Fibroblast of villous mesenchyme (primary cell): ENCODE results near the gene C17orf78. TPM values are rescaled to one million over a fixed set of nuclear protein-coding genes. Genes with fewer than 3 reads are reported as not detected.
"Not testable (repeated sequence)": the region's sequence is repeated elsewhere in the genome, so short reads cannot be mapped to it uniquely, and the experiment has no call there.

Experiments
- DNase-seq: peaks from one replicate; pipeline ENCODE4 v3.0.0-alpha.2; 2010; ENCODE audit warnings: low read depth
- H3K4me3 ChIP-seq: 2 replicates; pipeline ENCODE4 v1.5.1; 2011; ENCODE audit warnings: low read depth, mild to moderate bottlenecking, low read length
- CTCF ChIP-seq: IDR thresholded peaks from 2 replicates; pipeline ENCODE4 v1.5.1; 2012; ENCODE audit warnings: low read depth, mild to moderate bottlenecking, low read length; ENCODE audit not compliant: insufficient read depth
- total RNA-seq: library from RNA; depleted of rRNA; stranded (reverse); fragments of >200 nt; gene quantifications from 2 replicates; pipeline ENCODE4 v1.2.3, GENCODE V29; 2012

C17orf78 gene
- total RNA-seq, 1 donor: not detected

GRCh38 chr17:37440424-37440823 lies 64.6 kb downstream of the C17orf78 start:
- no peak overlapping the region for H3K4me3 ChIP-seq
- TF ChIP-seq CTCF: no peak
- DNase-seq: no peak

- H3K4me3 ChIP-seq, DNase-seq: not testable (repeated sequence)
These were observed 65.7 kb downstream of the C17orf78 start for GRCh38 chr17:37441369-37442014.

Other genes with a start within 250 kb of the C17orf78 start
- gene ACACA, start 30.9 kb downstream of the C17orf78 start, total RNA-seq: 70.2 and 89.4 TPM in 2 replicates
- gene TADA2A, start 30.9 kb downstream of the C17orf78 start, total RNA-seq: 15.5 and 16.1 TPM in 2 replicates
- 65.7 and 91.5 TPM in 2 replicates for gene DUSP14, start 113.9 kb downstream of the C17orf78 start, total RNA-seq
- 16.1 and 22.5 TPM in 2 replicates for gene SYNRG, start 233.4 kb downstream of the C17orf78 start, total RNA-seq